Prostate gland (tissue), 2 donors: Measurements from ENCODE around the gene SPOP.

Experiments
- POLR2A ChIP-seq: fragments of 450-650 bp; IDR thresholded peaks from one replicate; pipeline ENCODE4 v1.6.1; 2016; ENCODE audit warnings: antibody characterized with exemption, mild to moderate bottlenecking
- POLR2AphosphoS5 ChIP-seq: sonication (generic); formaldehyde crosslinking; IDR thresholded peaks from one replicate; pipeline ENCODE4 v1.6.1; 2017; ENCODE audit warnings: antibody characterized with exemption
- TF ChIP-seq, protein P1 (sequence below), 4 experiments: fragments of 200-600 bp in 2 of 4; fragments of 450-650 bp in 2 of 4; sonication (generic) in 2 of 4; IDR thresholded peaks; 1 replicate in 3 of 4; 2 replicates in 1 of 4; pipeline ENCODE4 v1.5.1; 2016 to 2019; ENCODE audit warnings: antibody characterized with exemption in 4 of 4, mild to moderate bottlenecking in 2 of 4, moderate library complexity in 2 of 4

DNA sequence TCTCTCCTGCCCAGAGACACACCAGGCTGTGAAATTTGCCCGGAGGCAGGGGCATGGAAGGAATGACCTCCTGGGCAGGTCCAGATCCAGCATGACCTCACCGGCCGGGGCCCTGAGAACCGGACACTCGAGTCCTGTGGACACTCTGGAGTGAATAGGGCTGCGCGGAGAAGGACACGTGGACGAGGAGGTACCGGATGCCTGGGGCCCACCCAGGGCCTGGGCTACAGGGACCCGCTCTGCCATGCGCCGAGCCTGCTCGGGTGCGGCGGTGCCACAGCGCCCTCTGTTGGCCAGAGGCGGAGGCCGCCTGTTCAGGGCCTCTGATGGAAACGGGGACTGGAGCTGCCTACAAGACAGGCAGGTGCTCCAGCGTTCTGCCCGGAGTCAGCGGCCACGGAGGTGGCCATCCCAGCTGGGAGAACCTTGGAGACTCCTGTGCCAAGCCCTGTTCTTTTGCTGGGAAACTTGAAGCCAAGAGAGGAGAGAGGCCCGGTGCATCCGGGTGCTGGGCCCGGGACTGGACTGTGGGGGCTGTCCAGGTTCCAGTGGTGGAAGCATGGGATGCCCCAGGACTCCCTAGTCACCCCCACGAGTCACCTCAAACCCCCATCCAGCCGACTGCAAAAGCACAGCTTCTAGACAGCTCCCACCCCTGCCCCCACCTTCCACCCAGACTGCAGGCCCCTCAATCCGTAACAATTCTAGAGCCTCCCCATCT is 121.5 kb downstream of the SPOP start:
- TF ChIP-seq POLR2A, result no peak
- TF ChIP-seq, protein P1, sequence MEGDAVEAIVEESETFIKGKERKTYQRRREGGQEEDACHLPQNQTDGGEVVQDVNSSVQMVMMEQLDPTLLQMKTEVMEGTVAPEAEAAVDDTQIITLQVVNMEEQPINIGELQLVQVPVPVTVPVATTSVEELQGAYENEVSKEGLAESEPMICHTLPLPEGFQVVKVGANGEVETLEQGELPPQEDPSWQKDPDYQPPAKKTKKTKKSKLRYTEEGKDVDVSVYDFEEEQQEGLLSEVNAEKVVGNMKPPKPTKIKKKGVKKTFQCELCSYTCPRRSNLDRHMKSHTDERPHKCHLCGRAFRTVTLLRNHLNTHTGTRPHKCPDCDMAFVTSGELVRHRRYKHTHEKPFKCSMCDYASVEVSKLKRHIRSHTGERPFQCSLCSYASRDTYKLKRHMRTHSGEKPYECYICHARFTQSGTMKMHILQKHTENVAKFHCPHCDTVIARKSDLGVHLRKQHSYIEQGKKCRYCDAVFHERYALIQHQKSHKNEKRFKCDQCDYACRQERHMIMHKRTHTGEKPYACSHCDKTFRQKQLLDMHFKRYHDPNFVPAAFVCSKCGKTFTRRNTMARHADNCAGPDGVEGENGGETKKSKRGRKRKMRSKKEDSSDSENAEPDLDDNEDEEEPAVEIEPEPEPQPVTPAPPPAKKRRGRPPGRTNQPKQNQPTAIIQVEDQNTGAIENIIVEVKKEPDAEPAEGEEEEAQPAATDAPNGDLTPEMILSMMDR (IDR thresholded peaks at IDR 0.05), result peak; percentile 84 to 97 (median 96)
- TF ChIP-seq POLR2AphosphoS5, result peak; percentile 47
